Stimulated activated CD4-positive, alpha-beta T cell treated with anti-CD3 and anti-CD28 coated beads, Interleukin-4, amount 100 ng/mL, for 24 hours (primary cell): ENCODE measurements around the gene GRAP.
"Not testable (repeated sequence)": the region's sequence is repeated elsewhere in the genome, so short reads cannot be mapped to it uniquely, and the experiment has no call there.

ENCODE experiments used
- DNase-seq: peaks from one replicate; pipeline ENCODE4 v3.0.0-alpha.2; 2020

The GRAP gene

DNA sequence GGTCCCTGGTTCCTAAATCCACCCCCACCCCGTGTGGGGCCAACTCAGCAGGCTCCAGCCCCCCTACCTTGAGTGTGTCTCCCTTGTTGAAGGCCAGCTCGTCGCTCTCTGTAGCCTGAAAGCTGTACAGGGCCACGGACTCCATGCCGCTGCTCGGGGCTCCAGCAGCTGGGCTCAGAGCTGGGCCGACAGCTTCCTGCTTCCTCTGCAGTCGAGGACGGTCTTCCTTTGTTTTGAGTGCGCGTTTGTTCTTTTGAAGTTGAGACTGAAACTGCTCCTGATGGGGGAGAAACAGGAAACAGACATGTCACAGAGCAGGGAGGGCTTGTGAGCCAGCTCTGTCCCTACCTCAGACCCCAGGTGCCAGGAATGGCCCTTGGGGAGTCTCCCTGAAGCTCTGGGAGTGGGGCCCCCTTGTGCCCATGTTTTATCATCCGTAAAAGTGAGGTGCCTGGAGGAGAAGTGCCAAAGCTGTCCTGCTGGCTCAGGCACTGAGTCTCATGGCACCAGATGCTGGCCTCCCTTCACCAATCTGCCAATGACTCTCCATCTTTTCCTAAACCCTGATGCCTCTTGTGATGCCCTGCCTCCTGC is at the start of gene GRAP:
Gene GRAP, minus strand, starts transcription at position 176 of the 594 bp plus-strand sequence. Its CDS starts 31 bp downstream, at position 145.
- not testable (repeated sequence) for DNase-seq

DNA sequence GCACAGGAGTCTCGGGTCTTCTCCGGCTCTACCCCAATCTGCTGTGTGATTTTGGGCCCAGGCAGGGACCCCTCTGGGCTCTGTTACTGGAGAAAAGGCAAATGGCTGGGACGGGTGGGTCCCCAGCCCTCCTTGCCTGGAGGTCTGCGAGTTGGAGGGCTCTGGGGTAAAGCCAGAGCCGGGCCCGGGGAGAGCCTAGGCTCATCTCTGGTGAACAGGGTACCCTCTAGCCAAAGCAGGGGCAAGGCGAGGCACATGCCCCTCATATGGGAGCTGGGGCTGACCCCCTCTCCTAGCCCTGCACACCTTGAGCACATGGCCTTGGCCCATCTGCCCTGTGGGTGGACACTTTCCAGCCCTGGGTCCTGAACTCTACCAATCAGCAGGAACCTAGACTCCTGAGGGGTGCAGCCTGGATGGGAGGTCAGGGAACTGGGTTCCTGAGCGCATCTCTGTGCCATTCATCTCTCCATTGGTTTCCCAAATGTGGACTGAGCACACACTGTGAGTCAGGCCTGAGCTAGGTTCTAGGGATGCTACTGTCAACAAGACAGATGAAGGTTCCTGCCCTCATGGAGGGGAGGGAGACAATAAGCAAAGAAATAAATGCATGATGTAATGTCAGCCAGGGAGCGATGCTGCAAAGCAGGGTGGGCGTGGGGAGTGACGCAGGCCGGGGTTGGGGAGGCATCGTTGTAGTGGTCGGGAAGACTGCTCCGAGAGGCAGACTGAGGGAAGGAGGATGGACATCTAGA is 47.1 kb upstream of the GRAP start:
- DNase-seq, result not testable (repeated sequence)

DNA sequence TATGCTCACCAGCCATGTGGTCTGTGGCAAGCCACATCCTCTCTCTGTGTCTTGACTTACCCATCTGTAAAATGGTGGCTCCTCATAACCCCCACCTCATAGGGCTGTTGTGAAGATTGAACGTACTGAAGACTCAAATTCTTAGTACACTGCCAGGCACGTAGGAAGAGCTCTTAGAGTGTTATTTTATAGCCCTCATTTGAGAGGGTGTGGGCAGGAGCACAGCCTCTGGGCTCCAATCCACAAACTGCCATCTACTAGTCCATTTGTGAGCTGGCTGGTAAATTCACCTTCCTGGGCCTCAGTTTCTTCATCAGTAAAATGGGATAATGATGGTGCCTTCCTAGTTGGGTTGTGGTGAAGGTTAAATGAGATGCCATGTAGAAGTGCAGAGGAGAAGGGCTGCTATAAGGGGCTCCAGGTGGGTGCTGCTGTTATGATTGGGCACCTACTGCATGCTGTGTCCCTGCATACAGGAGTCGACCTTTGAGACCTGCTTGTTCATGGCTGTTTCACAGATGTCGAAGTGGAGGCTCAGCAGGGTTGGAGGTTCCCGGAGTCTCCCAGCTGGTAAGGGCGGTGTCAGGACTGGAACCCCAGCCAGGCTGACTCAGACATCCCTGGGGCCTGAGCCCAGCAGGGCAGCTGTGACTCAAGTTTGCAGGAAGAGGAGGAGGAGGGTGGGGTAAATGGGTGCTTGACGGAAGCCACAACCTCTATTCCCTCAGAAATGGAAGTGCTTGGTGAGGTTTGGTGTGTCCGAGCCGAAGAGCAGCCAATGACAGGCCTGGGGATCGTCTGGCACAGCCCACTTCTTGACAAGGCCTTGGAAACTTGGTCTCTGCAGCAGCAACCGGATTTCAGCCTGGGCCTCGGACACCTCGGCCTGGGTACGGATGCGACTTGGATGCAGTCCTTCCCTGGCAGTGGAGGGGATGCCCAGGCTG is 46.3 kb upstream of the GRAP start:
- DNase-seq, result not testable (repeated sequence)

DNA sequence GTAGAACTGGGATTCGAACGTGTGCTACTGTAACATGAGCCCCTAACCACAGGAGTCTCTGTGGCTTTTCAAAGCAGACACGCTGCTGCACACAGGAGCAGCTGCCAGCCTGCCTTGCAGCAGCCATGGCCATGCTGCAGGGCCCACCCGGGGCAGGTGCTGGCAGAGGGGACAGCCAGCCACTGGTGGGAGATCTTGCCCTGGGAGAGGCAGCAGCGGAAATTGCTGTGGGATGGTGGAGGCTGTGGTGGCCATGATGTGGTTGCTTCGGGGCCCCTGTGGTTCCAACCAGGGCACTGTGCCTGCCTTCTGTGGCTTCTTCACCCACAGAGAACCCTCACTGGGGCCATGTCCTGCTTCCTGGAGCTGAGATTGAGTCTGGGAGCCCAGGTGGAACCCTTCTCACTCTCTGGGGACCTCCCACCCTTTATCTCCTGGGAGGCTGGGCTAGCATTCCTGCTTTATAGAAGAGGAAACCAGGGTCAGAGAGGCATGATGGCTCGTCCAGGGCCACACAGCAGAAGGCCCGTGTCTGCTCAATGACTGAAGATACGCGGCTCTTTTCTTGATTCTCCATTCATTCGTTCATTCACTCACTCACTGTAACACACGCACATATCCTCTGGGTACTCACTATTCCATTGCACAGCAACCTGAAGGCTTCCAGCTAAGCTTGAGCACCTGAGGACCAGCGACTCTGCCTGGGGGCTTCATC is 43.5 kb upstream of the GRAP start:
- DNase-seq, result not testable (repeated sequence)

DNA sequence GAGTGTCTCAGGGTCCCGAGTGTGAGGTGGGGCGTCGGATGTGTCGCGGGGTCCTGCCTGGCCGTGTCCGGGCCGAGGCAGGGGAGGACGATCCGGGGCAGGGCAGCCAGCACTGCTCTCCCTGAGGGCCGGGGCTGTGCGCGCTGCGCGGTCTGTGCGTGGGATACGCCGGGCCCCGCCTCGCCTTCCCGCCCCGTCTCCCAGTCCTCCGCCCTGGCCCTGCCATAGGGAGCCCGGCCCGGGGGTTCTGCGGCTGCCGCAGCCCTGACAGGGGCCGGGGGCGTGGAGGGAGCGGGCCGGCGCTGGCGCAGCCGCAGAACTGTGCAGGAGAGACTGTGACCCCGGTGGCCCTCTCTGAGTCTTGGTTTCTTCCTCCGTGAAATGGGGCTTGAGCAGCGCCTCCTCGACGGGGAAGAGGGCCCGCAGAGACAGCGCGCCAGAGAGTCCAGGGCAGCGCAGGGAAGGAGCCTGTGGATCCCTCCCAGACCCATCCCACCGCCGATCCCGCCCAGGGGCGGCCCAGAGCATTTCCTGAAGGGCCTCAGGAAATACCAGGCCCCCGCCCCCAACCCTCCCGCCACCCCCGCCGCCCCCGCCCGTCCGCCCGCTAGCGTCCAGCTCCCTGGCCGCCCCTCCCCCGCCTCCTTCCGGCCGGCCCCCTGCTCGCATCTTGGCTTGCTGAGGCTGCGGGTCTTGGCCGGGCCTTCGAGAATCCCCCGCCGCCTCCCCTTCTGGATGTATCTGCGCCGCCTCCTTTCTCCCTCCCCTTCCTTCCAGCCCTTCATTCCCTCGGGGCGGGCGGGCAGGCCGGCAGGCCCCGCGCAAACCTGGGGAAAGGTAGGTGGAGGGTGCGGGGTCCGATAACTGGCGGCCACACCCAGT is 42.3 kb upstream of the GRAP start:
- DNase-seq, result not testable (repeated sequence)

DNA sequence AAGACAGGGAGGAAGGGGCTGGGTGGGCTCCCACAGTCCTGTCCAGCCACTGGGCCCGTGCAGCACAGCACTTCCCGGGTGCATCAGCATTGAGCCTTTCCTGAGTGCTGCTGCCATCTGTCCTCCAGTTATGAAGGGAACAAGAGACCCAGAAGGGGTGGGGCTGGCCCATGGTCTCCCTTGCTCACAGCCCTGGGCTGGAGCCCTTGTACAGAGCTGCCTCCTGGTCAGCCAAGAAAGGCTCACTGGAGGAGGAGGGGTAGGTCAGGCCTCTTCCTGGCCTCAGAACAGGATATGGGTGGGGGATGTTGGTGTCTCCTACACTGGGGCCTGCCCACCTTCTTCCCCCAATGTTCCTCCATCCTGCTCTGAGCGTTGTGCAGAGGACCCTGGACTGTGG is 30.6 kb upstream of the GRAP start:
- DNase-seq, result not testable (repeated sequence)

DNA sequence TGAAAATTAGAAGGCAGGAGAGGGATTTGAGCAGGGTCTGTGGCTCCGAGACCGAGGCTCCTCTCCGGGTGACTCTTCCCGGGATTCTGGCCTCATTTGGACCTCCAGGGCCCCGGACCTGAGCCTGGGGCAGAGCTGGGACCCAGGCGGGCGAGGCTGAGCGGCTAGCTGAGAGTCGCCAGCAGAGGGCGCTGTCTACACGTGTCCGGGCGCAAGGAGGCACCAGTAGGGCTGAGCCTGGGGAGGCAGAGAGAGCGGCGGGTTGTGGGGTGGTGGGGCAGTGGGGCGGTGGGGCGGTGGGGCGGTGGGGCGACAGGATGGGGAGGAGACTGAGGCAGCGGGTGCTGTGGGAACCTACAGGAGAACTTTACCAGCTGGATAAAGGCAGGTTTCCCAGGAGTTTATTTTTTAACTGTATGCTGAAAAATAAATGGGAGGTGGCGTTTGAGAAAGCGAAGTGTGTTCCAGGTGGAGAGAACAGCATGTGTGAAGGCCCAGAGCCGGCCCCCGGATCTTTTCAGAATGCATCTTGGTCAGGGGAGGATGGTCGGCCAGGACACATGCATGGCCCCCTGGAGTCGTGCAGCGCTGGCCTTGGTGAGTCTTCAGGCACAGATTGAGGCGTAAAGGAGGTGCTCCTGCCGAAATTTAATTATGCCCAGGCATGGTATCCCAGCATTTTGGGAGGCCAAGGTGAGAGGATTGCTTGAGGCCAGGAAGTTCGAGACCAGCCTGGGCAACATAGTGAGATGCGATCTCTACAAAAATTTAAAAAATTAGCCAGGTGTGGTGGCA is 29.8 kb upstream of the GRAP start:
- DNase-seq, result peak; percentile 12

DNA sequence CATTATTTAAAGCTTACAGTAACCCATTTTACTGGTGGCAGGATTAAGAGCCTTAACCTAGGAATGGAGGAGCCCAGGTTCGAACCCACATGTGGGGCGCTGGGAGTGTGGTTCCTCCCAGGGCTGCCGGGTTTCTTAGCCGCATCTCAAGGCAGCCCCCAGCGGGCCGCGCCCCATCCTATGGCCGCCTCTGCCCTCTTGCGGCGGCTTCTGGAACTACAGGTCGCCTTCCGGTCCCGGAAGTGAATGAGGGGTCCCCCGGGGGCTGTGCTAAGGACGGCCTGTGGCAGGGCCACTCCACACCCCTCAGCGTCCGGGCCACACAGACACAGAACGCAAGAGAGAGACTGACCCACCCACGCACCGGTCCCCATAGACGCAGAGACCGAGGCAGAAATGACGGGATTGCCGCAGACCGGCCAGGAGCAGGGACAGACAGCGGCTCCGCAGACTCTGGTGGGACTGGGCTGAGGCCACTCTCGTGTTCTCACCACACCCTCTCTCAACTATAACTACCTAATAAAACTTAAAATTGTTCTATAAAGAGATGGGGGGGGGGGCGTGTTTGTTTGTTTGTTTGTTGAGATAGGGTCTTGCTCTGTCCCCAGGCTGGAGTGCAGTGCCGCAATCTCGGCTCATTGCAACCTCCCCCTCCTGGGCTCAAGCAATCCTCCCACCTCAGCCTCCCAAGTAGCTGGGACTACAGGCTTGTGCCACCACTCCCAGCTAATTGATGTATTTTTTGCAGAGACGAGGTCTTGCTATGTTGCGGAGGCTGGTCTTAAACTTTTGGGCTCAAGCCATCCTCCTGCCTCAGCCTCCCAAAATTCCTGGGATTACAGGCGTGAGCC is 23.8 kb upstream of the GRAP start:
- DNase-seq, result not testable (repeated sequence)

DNA sequence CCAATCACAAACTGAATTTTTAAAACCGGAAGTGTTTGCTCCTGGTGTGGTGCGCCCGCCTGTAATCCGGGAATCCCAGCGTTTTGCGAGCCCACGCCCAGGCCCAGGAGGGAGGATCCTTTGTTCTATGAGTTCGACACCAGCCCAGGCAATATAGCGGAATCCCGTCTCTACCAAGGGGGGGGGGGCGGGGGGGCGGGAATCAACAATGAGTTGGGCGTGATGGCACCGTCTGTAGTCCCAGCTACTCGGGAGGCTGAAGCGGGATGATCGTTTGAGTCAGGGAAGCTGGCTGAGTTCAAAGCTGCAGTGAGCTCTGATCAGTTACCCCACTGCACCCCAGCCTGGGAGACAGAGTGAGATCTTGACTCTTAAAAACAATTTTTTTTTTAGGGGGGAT is 17.6 kb upstream of the GRAP start:
- DNase-seq, result not testable (repeated sequence)

DNA sequence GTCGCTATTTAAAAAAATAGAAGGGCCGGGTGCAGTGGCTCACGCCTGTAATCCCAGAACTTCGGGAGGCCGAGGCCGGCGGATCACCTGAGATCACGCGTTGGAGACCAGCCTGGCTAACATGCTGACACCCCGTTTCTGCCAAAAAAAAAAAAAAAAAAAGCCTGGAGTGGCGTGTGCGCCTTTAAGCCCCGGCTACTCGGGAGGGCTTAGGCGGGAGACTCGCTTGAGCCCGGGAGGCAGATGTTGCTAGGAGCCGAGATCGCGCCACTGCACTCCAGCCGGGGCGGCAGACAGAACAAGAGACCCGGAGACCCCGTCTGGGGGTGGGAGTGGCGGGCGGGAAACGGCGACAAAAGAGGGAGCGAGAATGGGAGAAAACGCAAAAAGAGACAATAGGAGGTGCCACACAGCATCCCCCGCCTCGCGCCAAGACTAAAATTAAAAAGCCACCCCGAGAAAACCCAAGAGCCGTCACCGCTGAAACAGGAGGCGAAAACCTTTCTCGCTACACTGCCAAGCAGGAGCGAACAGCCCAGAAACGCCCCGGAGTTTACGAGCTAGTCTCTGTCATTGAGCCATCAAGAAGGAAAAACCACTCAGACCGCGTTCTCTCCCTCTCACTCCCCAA is 16.7 kb upstream of the GRAP start:
- peak; percentile 98 for DNase-seq

DNA sequence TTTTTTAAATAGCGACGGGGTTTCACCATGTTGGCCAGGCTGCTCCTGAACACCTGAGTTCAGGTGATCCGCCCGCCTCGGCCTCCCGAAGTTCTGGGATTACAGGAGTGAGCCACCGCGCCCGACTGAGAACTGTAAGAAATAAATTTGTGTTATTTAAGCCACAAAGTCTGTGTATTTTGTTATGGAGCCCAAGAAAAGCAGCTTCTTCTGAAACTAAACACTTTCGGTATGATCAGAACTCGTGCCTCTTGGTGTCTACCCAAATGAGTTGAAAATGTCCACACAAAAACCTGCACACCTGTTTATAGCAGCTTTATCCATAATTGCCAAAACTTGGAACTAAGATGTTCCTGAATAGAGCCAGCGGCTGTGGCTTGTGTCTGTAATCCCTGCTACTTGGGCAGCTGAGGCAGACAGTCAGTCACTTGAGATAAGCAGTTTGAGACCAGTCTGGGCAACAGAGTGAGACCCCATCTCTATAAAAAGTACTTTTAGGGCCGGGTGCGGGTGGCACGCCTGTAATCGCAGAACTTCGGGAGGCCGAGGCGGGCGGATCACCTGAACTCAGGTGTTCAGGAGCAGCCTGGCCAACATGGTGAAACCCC is 16.1 kb upstream of the GRAP start:
- not testable (repeated sequence) for DNase-seq

DNA sequence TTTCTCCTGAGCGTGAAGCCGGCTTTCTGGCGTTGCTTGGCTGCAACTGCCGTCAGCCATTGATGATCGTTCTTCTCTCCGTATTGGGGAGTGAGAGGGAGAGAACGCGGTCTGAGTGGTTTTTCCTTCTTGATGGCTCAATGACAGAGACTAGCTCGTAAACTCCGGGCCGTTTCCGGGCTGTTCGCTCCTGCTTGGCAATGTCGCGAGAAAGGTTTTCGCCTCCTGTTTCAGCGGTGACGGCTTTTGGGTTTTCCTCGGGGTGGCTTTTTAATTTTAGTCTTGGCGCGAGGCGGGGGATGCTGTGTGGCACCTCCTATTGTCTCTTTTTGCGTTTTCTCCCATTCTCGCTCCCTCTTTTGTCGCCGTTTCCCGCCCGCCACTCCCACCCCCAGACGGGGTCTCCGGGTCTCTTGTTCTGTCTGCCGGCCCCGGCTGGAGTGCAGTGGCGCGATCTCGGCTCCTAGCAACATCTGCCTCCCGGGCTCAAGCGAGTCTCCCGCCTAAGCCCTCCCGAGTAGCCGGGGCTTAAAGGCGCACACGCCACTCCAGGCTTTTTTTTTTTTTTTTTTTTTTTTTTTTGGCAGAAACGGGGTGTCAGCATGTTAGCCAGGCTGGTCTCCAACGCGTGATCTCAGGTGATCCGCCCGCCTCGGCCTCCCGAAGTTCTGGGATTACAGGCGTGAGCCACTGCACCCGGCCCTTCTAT is 15.4 kb upstream of the GRAP start:
- DNase-seq, result not testable (repeated sequence)

DNA sequence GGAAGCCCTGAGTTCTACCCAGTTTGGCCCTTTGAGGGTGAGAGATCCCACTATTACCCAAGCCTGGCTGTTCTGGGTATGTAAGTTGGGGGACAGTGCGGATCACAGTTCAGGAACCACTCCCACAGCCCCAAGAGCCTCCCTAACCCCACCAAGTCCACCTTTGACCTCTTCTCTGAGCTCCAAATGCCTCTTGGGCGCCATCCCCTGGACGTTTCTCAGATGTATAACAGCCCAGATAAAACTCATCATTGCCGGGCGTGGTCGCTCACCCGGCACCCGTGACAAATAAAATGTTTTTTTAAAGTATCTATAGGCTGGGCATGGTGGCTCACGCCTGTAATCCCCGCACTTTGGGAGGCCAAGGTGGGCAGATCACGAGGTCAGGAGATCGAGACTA is 8.7 kb upstream of the GRAP start:
- DNase-seq, result not testable (repeated sequence)

DNA sequence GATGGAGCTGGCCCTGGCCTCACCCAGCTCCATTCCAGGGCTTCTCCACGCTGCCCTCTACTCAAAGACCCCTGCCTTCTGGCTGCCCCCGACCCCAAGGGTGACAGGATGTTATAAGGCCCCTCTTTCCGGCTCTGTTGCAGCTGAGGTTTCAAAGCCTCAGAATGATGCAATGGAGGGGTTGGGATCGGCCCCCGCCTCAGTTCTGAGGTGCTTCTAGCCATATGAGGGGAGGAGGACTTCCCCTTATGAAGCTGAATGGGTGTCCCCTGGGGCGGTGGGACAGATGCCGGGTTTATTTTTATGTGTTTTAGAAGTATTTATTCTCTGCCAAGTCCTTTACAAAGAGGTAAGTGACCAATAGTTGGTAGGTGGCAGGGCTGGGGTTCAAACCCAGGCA is 2.1 kb upstream of the GRAP start:
- DNase-seq, result not testable (repeated sequence)

DNA sequence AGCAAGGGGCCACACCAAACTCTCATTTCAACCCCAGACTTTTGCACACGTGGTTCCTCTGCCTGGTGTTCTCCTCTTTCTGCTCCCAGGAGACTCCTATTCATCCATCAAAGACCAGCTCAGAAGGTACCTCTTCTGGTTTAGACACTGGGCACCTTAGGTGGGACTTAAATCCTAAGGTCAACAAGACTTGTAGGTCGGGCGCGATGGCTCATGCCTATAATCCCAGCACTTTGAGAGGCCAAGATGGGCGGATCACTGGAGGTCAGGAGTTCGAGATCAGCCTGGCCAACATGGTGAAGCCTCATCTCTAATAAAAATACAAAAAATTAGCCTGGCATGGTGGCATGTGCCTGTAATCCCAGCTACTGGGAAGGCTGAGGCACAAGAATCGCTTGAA is 753 bp upstream of the GRAP start:
- DNase-seq, result not testable (repeated sequence)

DNA sequence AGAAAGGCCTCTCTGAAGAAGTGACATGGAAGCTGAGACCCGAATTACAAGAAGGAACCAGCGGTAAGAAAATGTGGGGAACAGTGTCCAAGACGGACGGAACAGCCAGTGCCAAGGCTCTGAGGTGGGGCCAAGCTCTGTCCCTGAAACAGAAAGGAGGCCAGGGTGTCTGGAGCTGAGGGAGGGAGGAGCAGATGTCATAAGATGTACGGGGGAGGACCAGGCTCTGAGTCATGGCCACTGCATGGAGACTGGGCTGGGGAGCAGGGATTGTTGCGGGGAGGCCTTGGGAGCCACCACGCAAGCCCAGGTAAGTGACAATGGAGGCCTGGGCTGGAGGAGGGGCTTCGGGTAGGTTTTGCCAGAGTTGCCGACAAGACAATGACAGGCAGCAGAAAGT is 2.1 kb downstream of the GRAP start:
- not testable (repeated sequence) for DNase-seq

DNA sequence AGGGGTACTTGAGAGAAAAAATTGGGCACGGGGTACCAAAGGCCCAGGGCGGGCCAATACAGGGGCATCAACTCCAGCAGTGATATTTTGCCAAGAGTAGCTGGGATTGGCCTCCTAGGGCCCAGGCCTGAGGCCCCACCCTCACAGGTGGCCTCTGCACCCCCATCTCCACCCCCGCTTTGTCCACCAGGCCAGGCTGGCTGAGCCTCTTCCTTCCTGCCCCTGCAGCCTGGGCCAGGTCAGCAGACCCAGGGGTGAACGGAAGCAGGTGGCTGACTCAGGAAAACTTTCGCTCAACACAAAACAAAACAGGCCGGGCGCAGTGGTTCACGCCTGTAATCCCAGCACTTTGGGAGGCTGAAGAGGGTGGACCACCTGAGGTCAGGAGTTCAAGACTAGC is 3.7 kb downstream of the GRAP start:
- not testable (repeated sequence) for DNase-seq

DNA sequence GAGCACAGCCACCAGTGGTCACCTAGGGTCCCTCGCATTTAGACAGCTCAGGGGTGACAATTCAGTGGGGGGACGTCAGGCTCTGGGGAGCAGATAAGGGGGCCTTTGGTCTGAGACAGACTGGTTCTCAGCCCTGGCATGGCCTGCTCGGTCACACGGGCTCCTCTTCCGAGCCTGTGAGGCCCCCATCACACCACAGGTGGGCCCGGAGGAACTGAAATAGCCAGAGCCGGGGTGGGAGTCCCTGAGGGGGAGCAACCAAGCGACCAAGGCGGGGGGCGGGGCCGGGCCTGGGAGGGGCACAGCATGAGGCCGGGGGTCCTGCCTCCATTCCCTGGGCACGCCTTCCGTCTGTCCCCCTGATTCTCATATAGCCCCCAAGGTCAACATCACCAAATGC is 4.4 kb downstream of the GRAP start:
- DNase-seq, result not testable (repeated sequence)
